PFSK-1 (cell line): Measurements from ENCODE around the gene OSBPL10.

Experiments
- FOXP2 ChIP-seq: optimal IDR thresholded peaks from 2 replicates; pipeline ENCODE3; 2011; ENCODE audit warnings: borderline replicate concordance, control low read depth, inconsistent platforms; ENCODE audit not compliant: insufficient read depth; ENCODE audit errors: extremely low read length, extremely low read depth
- REST ChIP-seq, 2 experiments: IDR thresholded peaks; 2 replicates each; pipeline versions ENCODE4 v1.6.1 to v1.8.0; 2011 to 2012; ENCODE audit warnings: low read depth in 2 of 2, low read length in 2 of 2, control low read depth in 1 of 2, inconsistent platforms in 1 of 2, mild to moderate bottlenecking in 1 of 2, moderate library complexity in 1 of 2; ENCODE audit not compliant: insufficient read depth in 1 of 2
- SIN3A ChIP-seq: IDR thresholded peaks from 2 replicates; pipeline ENCODE4 v1.6.1; 2012; ENCODE audit warnings: mild to moderate bottlenecking, low read length, moderate library complexity, borderline replicate concordance; ENCODE audit not compliant: insufficient read depth

DNA sequence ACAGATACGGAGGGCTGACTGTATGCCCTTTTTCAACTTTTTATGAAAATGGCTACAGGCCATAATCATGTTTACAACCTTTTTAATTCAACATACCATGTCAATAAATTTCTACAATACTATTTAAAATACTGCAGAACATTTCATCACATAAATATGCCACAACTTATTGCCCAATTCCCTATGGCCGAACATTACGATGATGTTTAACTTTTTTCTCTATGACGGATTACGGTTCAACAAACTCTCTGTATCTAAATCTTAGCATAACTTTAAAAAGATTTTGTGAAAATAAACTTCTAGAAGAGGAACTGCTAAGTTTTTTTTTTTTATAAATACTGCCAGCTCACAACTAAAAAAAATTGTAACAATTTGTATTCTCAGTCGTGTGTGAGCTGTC lies 220.4 kb downstream of the OSBPL10 start:
- TF ChIP-seq REST (IDR thresholded peaks at IDR 0.05; ENCODE audit: insufficient read depth in 1 of 2, low read depth in 2 of 2, low read length in 2 of 2): no peak
- no peak for TF ChIP-seq FOXP2
- no peak for TF ChIP-seq SIN3A
